HG03565 (cell line): ENCODE results near the gene HAUS3.

Source experiments
- ATAC-seq: cut with Tn5 transposase; IDR thresholded peaks from one replicate; pipeline ENCODE4 v1.9.1; 2021; ENCODE audit warnings: mild to moderate bottlenecking, moderate library complexity; ENCODE audit not compliant: unreplicated experiment

The HAUS3 gene

DNA sequence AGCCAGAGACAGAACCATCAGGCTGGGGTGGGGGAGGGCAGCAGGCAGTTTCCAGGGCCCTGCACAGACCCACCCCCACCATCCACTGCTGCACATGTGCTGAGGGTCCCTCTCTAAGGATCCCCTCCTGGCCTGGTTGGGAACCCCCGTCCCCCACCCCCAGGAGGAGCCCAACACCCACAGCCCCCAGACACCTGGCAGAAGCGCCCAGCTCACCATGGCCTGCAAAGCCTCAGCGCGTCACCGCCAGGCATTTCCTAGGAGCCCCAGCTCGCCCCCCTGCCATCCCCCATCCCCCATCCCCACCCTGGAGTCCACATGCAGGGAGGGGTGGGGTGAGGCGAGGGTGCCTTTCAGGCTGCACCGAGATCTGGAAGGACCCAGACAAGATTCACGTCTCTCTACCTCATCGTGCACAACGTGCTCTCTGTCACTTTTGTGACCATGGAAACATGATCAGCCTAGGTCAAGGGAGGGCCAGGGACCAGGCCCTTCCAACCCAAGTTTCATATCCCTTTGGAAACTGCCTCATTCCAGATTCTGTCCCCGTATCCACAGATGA lies 10.7 kb upstream of the HAUS3 start:
- ATAC-seq: no peak

GRCh38 chr4:2251795-2252529 lies 10.0 kb upstream of the HAUS3 start:
- no peak for ATAC-seq

GRCh38 chr4:2251073-2251794 lies 9.3 kb upstream of the HAUS3 start:
- ATAC-seq: no peak

DNA sequence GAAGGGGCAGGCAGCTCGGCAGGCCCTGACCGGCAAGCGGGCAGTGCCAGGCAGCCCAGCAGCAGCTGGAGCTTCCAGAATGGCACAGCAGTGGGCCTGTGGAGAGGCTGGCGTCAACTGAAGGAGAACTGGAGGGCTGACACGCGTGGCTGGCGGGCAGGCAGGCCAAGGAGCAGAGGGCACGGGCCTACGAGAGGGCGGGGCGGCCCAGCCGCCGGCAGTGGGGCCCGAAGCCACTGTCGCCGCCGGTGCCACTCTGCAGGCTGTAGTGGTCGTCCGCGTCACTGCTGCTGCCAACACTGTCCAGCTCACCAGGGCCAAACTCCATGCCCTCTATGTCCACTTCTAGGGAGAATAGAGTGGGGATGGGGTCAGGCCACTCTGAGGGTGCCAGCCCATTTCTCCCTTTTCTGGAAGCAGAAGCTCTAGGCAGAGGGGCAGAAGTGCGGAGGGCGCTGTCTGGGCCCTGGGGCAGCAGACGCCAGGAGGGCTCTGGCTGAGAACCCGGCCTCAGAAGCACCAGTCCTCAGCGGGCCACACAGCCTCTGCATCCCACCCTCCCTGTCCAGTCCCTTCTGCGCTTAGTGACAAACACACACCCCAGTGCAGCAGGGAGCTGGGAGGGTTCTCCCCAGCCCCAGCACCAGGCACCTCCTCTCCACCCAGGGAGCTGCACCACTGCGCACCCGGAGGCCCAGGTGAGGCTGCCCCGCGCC lies 8.6 kb upstream of the HAUS3 start:
- ATAC-seq: no peak

- ATAC-seq: no peak
Measured at GRCh38 chr4:2249526-2250356, 7.8 kb upstream of the HAUS3 start.

DNA sequence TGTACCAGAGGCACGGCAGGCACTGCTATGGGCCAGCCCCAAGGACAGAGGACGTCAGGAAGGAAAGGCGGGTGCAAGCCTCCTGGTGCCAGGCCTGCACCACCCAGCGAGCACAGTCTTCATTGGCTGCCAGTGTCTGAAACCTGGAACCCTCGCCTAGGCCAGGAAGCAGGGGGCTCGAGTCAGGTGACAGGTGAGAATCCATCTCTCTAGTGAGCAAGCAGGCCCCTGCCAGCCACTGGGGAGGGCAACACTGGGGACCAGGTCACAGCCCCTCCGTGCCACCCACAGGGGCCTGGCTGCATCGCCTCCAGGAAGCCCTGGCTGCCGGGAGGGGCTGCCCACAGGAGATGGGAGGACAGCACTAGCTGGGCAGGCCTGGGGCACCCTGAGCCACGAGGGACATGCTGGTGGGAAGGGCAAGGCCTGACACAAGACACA lies 6.9 kb upstream of the HAUS3 start:
- no peak for ATAC-seq

- ATAC-seq: no peak
Measured at GRCh38 chr4:2248044-2248780, 6.3 kb upstream of the HAUS3 start.

GRCh38 chr4:2247128-2248043 lies 5.5 kb upstream of the HAUS3 start:
- no peak for ATAC-seq

GRCh38 chr4:2246384-2247127 lies 4.6 kb upstream of the HAUS3 start:
- no peak for ATAC-seq

- no peak for ATAC-seq
Measured at GRCh38 chr4:2245787-2246275, 3.9 kb upstream of the HAUS3 start.

DNA sequence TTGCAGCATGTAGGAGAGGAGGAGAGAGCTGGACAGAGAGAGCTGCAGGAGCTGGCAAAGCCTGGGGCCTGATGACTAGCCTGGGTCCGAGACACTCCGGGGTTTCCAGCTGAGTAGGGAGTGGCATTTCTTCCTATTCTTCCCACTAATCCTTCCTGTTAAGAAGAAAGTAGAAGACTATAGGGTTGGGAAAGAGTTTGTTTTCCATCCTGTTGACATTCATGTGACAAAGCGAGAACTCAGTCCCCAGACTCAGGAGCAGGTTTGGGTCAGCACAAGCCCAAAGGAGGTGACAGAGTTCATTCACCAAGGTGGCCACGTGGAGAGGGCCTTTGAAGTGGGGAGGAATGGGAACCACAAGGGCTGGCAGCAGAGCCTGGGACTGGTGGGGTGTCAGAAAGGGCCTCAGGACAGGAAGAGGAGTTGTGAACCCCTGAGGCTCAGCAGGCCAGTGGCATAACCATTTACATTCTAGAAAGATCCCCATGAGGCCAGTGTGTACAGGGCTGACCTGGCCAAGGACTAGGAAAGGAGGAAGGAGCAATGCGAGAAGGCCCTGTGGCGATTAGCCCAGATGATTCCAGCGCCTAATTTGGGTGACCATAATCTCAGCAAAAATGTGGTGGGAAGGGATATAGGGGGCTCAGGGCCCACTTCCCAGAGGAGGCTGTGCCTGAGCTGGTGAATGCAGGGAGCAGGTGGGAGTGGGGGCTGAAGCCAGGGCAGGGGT lies 3.3 kb upstream of the HAUS3 start:
- ATAC-seq: no peak

- ATAC-seq: no peak
Measured at GRCh38 chr4:2243681-2244380, 1.9 kb upstream of the HAUS3 start.

GRCh38 chr4:2241003-2241402 lies 918 bp downstream of the HAUS3 start:
- ATAC-seq: no peak

- no peak for ATAC-seq
Measured at GRCh38 chr4:2236944-2237666, 4.8 kb downstream of the HAUS3 start.

- no peak for ATAC-seq
Measured at GRCh38 chr4:2231082-2231481, 10.8 kb downstream of the HAUS3 start.

- no peak for ATAC-seq
Measured at GRCh38 chr4:2226261-2226660, 15.7 kb downstream of the HAUS3 start.
